Endothelial cell of umbilical vein (primary cell): Measurements from ENCODE around the gene CHMP6. TPM values are rescaled to one million over a fixed set of nuclear protein-coding genes. Genes with fewer than 3 reads are reported as not detected.

Experiments
- BruUV-seq: library from RNA; stranded (reverse); fragments of 400-500 nt; replicated peaks from 2 replicates; lab custom pipeline; 2021; lab: Mats Ljungman, UMichigan
- CTCF ChIA-PET: fragments of 300-600, 350-600 bp; sonication (Branson Sonifier 250); formaldehyde crosslinking; loops from one replicate; lab custom pipeline; 2021; ENCODE audit warnings: antibody characterized with exemption, inconsistent platforms; lab: Charles Lee
- POLR2A ChIA-PET: fragments of 300-600, 350-600 bp; sonication (Branson Sonifier 250); formaldehyde crosslinking; loops from one replicate; lab custom pipeline; 2021; ENCODE audit warnings: antibody characterized with exemption, inconsistent platforms; lab: Charles Lee
- DNase-seq: peaks from one replicate; pipeline ENCODE4 v3.0.0-alpha.2; 2011; ENCODE audit warnings: low read depth, low spot score
- FAIRE-seq: peaks from 2 replicates; lab custom pipeline; 2011; peaks lifted over from hg19 to GRCh38; lab: Jason Lieb, UNC
- H2AFZ ChIP-seq: 2 replicates; pipeline ENCODE4 v1.6.0; 2012; ENCODE audit warnings: low read depth, low read length, control low read depth, inconsistent platforms
- H3K27ac ChIP-seq: 2 replicates; pipeline ENCODE4 v1.5.1; 2011; ENCODE audit warnings: low read depth, mild to moderate bottlenecking, control low read depth, low read length, moderate library complexity; ENCODE audit not compliant: insufficient read depth
- H3K27me3 ChIP-seq, 2 experiments: 2 replicates each; pipeline versions ENCODE4 v1.6.0 to v1.6.1; 2011; ENCODE audit warnings: low read length in 2 of 2, mixed read lengths in 1 of 2; ENCODE audit not compliant: control insufficient read depth in 2 of 2, insufficient read depth in 2 of 2
- H3K36me3 ChIP-seq, 2 experiments: 2 replicates in 1 of 2; 3 replicates in 1 of 2; pipeline ENCODE4 v1.5.1; 2011; ENCODE audit warnings: low read length in 2 of 2, mild to moderate bottlenecking in 1 of 2, moderate library complexity in 1 of 2; ENCODE audit not compliant: control insufficient read depth in 2 of 2, insufficient read depth in 2 of 2; ENCODE audit errors: extremely low read depth in 1 of 2
- H3K4me1 ChIP-seq: 3 replicates; pipeline ENCODE4 v1.5.1; 2011; ENCODE audit warnings: mild to moderate bottlenecking, low read length; ENCODE audit not compliant: control insufficient read depth, insufficient read depth; ENCODE audit errors: extremely low read depth
- H3K4me2 ChIP-seq: 2 replicates; pipeline ENCODE4 v1.6.1; 2011; ENCODE audit warnings: low read length, control low read depth, mixed read lengths; ENCODE audit not compliant: insufficient read depth
- H3K4me3 ChIP-seq, 3 experiments: fragments of 200-600 bp in 1 of 3; sonication (generic), shearing (Covaris generic) in 1 of 3; replicated peaks in 1 of 3; 2 replicates each; pipeline ENCODE4 v1.5.1; 2011 to 2016; ENCODE audit warnings: control low read depth in 3 of 3, low read length in 3 of 3, mild to moderate bottlenecking in 2 of 3, inconsistent platforms in 1 of 3, low read depth in 1 of 3, moderate library complexity in 1 of 3; ENCODE audit not compliant: insufficient read depth in 1 of 3
- H3K79me2 ChIP-seq: 2 replicates; pipeline ENCODE4 v1.6.0; 2012; ENCODE audit warnings: low read length, inconsistent platforms; ENCODE audit not compliant: control insufficient read depth, insufficient read depth
- H3K9ac ChIP-seq: replicated peaks from 2 replicates; pipeline ENCODE3; 2011; ENCODE audit warnings: low read length, control low read depth; ENCODE audit not compliant: insufficient read depth; ENCODE audit errors: extremely low read depth
- H3K9me1 ChIP-seq: replicated peaks from 3 replicates; pipeline ENCODE4 v1.6.0; 2011; ENCODE audit warnings: mild to moderate bottlenecking, low read length; ENCODE audit not compliant: control insufficient read depth, insufficient read depth; ENCODE audit errors: extremely low read depth
- H3K9me3 ChIP-seq: replicated peaks from 2 replicates; pipeline ENCODE4 v1.5.1; 2012; ENCODE audit warnings: low read length, inconsistent platforms; ENCODE audit not compliant: control insufficient read depth, insufficient read depth
- H4K20me1 ChIP-seq: replicated peaks from 2 replicates; pipeline ENCODE3; 2011; ENCODE audit warnings: mild to moderate bottlenecking, low read length; ENCODE audit not compliant: control insufficient read depth, insufficient read depth; ENCODE audit errors: extremely low read depth
- CTCF ChIP-seq, 2 donors: IDR thresholded peaks; 1 replicate in 1 of 2; 2 replicates in 1 of 2; pipeline ENCODE4 v1.5.1; 2011; ENCODE audit warnings: low read length in 2 of 2, mild to moderate bottlenecking in 2 of 2, moderate library complexity in 2 of 2, control low read depth in 1 of 2, inconsistent platforms in 1 of 2, low read depth in 1 of 2; ENCODE audit not compliant: insufficient read depth in 1 of 2; ENCODE audit errors: extremely low read depth in 1 of 2
- EZH2 ChIP-seq: IDR thresholded peaks from 2 replicates; pipeline ENCODE4 v1.6.1; 2012; ENCODE audit warnings: borderline replicate concordance, low read depth, mild to moderate bottlenecking, moderate library complexity, low read length, inconsistent platforms; ENCODE audit not compliant: severe bottlenecking
- FOS ChIP-seq: IDR thresholded peaks from 2 replicates; pipeline ENCODE4 v1.6.1; 2011; ENCODE audit warnings: mild to moderate bottlenecking, low read length, moderate library complexity, borderline replicate concordance; ENCODE audit not compliant: insufficient read depth
- GATA2 ChIP-seq: IDR thresholded peaks from 2 replicates; pipeline ENCODE4 v1.7.0; 2011; ENCODE audit warnings: low read depth, mild to moderate bottlenecking, moderate library complexity, mixed read lengths, low read length; ENCODE audit not compliant: insufficient read length, insufficient read depth
- JUN ChIP-seq: IDR thresholded peaks from 2 replicates; pipeline ENCODE4 v1.6.1; 2011; ENCODE audit warnings: borderline replicate concordance, low read depth; ENCODE audit not compliant: insufficient read length, insufficient read depth
- MAX ChIP-seq: IDR thresholded peaks from 2 replicates; pipeline ENCODE4 v1.6.1; 2011; ENCODE audit not compliant: insufficient read depth, insufficient read length
- MYC ChIP-seq: IDR thresholded peaks from one replicate; pipeline ENCODE4 v1.6.1; 2011; ENCODE audit warnings: mild to moderate bottlenecking, low read depth, low read length
- POLR2A ChIP-seq: IDR thresholded peaks from 2 replicates; pipeline ENCODE4 v1.6.1; 2012; ENCODE audit warnings: low read depth, mild to moderate bottlenecking, control low read depth, low read length
- POLR2AphosphoS5 ChIP-seq: IDR thresholded peaks from 2 replicates; pipeline ENCODE4 v1.6.1; 2012; ENCODE audit warnings: low read depth, mild to moderate bottlenecking, control low read depth, low read length, moderate library complexity; ENCODE audit not compliant: insufficient read depth
- dilution Hi-C: fragments of 300-500 bp; cut with MboI; formaldehyde crosslinking; loops from one replicate; pipeline ENCODE4 v1.15.0; 2019; ENCODE audit warnings: low sequenced_read_pairs; ENCODE audit not compliant: extremely low pct_ligation_motif_present
- intact Hi-C: fragments of 100-400 bp; cut with micrococcal nuclease; formaldehyde crosslinking; loops from one replicate; pipeline ENCODE4 v1.10.0; 2022
- polyA plus RNA-seq, 4 experiments: library from polyadenylated mRNA; depleted of rRNA in 3 of 4; stranded (reverse) in 3 of 4; unstranded in 1 of 4; fragments of >200 nt; gene quantifications; 2 replicates each; pipeline versions ENCODE4 v1.2.1 to v1.2.3, GENCODE V29; 2011 to 2012; ENCODE audit warnings: missing spikeins in 1 of 4
- total RNA-seq: library from RNA; stranded (reverse); gene quantifications from 2 replicates; pipeline ENCODE4 v1.2.3, GENCODE V29; 2021

Gene CHMP6
- total and polyA plus RNA-seq, 2 donors (not counting 3 experiments of a cell fraction or from before 2014, with no cell fraction given): 42.5 to 48.5 TPM

DNA sequence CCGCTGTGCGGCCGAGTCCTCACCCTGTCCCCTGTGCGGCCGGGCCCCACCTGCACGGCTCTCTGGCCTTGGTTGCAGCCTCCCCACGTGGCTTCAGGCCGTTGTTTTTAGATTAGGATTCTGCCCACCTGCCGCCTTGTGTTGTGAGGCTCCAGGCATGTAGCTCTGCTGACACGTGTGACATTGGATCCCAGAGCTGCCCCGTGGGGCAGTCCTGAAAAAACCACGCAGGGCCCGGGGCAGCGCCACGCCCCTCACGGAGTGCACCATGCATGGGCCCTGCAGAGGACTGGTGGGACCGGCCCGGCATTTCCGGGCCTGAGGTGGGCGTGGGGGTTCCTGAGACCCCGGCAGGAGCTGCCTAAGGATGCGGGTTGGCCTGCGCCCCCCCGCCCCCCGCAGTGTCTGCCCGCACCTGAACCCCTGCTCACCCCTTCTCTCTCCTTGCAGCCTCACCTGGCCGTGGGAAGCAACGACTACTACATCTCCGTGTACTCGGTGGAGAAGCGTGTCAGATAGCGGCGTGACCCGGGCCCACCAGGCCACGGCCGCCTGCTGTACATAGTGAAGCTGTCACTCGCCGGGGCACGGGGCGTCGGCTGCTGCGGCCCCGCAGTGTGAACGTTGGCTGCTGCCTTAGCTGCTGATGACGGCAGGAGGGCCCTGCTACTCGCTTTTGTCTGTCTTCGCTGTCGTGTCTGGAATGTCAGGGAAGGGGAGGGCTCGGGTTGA lies 27.7 kb upstream of the CHMP6 start:
- TF ChIP-seq POLR2AphosphoS5 (no peak), POLR2A (no peak), EZH2 (no peak), FOS (no peak), MAX (no peak), JUN (no peak), CTCF (IDR thresholded peaks at IDR 0.05; ENCODE audit: extremely low read depth in 1 of 2, insufficient read depth in 1 of 2, low read depth in 1 of 2, low read length in 2 of 2) (no peak), MYC (no peak), GATA2 (no peak)
- dilution Hi-C loops (no loop called here), intact Hi-C loops (no loop called here)
- H3K4me2 ChIP-seq: no peak overlapping the region
- H3K9me3 ChIP-seq: no peaks in the 10 kb centered on the region
- no peaks in the 10 kb centered on the region for H3K36me3 ChIP-seq
- CTCF ChIA-PET: no interaction called here
- no peak overlapping the region for H2AFZ ChIP-seq
- FAIRE-seq: no peak
- no peaks in the 10 kb centered on the region for H3K9me1 ChIP-seq
- no peak for DNase-seq
- H4K20me1 ChIP-seq: no peaks in the 10 kb centered on the region
- no peak overlapping the region for H3K9ac ChIP-seq
- no peaks in the 10 kb centered on the region for H3K4me1 ChIP-seq
- no peaks in the 10 kb centered on the region for H3K79me2 ChIP-seq
- POLR2A ChIA-PET: no interaction called here
- H3K27ac ChIP-seq: no peak overlapping the region
- BruUV-seq: no TSS peak
- H3K4me3 ChIP-seq: no peak overlapping the region
- no peaks in the 10 kb centered on the region for H3K27me3 ChIP-seq
